ENCODE measurements around the gene HES7.

The HES7 gene

GRCh38 chr17:8162997-8163977, 39.4 kb upstream of the HES7 start:
- peak overlapping the region; percentile 90 for H3K27ac ChIP-seq
- no peak for TF ChIP-seq CTCF (conservative IDR thresholded peaks at IDR 0.05)

GRCh38 chr17:8162233-8162996, 38.5 kb upstream of the HES7 start, which contains the start of gene VAMP2:
Gene VAMP2 (minus strand): TSS chr17:8162948. CDS start chr17:8162879, 69 bp downstream.
- no peak for TF ChIP-seq CTCF (conservative IDR thresholded peaks at IDR 0.05)
- H3K27ac ChIP-seq = peak within 1 kb of the TSS; percentile 90

GRCh38 chr17:8161289-8162232, 37.7 kb upstream of the HES7 start:
- no peak for TF ChIP-seq CTCF (conservative IDR thresholded peaks at IDR 0.05)

DNA sequence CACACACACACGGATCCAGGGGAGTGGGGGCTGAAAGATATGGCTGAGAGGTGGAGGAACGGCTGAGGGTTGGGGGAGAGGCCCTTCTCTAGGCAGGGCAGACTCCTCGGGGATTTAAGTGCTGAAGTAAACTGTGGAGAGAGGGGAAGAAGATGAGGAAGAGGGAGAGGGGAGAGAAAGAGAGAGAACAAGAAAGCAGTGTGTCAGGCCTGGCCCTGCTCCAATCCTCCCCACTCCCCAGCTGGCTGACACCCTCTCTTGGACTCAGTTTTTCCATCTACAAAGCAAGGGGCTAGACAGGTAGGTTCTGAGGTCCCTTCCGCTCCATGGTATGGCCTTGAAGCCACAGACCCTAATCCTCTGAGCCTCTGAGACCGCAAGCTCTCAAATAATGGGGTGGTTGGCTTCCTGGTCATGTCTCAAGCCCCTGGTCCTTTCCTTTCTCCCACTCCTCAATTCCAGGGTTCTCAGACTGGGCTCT, 36.9 kb upstream of the HES7 start:
- TF ChIP-seq CTCF (conservative IDR thresholded peaks at IDR 0.05) = no peak
- H3K27ac ChIP-seq = peak overlapping the region; percentile 90; the same call in 1 of the 2 replicates

More at GRCh38 chr17:8161289-8162232, 37.7 kb upstream of the HES7 start:
- H3K27ac ChIP-seq = peak overlapping the region; percentile 90

GRCh38 chr17:8160224-8160577, 36.3 kb upstream of the HES7 start:
- no peak for TF ChIP-seq CTCF (conservative IDR thresholded peaks at IDR 0.05)
- peak overlapping the region; percentile 90; the same call in 1 of the 2 replicates for H3K27ac ChIP-seq

DNA sequence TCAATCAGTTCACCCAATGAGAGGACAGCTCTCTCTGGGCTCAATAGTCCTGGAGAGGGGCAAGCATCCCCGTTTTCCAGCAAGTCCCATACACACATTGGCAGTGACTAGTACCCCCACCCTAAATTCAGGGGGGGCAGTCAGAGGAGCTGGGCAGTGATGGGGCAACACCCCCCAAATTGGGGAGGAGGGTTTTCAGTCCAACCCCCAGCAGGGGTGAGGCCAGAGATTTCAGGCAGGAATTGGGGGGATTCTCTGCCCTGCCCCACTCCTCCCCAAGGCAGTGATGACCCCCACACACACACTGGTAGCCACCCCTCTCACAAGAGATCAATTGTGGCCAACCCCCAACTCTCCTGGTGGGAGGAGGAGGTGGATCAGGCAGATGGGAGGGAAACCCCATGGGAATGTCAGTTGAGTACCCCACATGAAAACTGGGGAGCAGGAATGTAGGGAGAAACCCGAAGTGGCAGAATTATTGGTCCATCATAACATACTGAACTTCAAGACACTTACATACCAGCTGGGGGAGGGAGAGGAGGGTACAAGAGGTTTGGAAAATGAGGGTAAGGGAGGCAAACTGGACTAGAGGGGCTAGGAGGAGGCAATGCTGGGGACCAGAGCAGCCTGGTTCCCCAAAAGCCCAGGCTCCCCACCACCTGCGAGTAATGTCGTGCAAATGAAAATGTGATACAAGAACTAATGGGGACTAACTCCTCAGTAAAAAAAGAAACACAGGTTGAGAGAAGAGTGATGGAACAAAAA, 35.7 kb upstream of the HES7 start:
- H3K27ac ChIP-seq = peak overlapping the region; percentile 90; the same call in 1 of the 2 replicates

More for the DNA sequence above, 35.7 kb upstream of the HES7 start:
- no peak for TF ChIP-seq CTCF (conservative IDR thresholded peaks at IDR 0.05)

All from VCaP (cell line).